Mammary epithelial cell (primary cell): ENCODE results near the gene PGLYRP3.

ENCODE experiments used
- CTCF ChIP-seq, 2 donors: IDR thresholded peaks in 1 of 2; conservative IDR thresholded peaks in 1 of 2; 2 replicates each; pipeline ENCODE4 v1.5.1; 2011 to 2012; ENCODE audit warnings: inconsistent platforms in 2 of 2, low read length in 2 of 2, mild to moderate bottlenecking in 2 of 2, control low read depth in 1 of 2, low read depth in 1 of 2; ENCODE audit not compliant: insufficient read depth in 1 of 2; ENCODE audit errors: extremely low read depth in 1 of 2
- EZH2 ChIP-seq: IDR thresholded peaks from 2 replicates; pipeline ENCODE4 v1.6.1; 2012; ENCODE audit warnings: low read length, inconsistent platforms, borderline replicate concordance

GRCh38 chr1:153308540-153308939, 4.2 kb downstream of the PGLYRP3 start:
- TF ChIP-seq CTCF (conservative IDR thresholded peaks at IDR 0.05 in 1 of 2, IDR thresholded peaks at IDR 0.05 in 1 of 2; ENCODE audit: extremely low read depth in 1 of 2, insufficient read depth in 1 of 2, low read depth in 1 of 2, low read length in 2 of 2) (no peak), EZH2 (no peak)
